Measurements from ENCODE around the gene CCP110.
"Not testable (repeated sequence)": the region's sequence is repeated elsewhere in the genome, so short reads cannot be mapped to it uniquely, and the experiment has no call there.

The CCP110 gene

DNA sequence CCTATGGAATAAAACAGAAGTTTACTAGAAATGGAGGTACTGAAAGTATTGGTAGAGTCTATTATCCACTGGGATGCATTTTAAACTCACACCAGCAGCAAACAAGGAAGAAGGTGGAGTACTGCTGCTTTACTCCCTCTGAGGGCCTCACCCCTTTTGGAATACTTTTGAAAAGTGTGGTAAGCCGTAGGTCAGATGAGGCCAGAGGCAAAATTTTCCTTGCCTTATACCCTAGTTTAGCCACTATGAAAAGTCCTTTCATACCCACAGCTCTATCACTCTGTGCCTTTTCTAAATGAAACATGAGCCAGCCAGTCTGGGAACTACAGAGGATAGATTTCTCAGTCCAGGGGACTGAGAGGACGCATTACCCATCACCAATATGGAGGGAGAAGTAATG lies 15.9 kb upstream of the CCP110 start:
- no peak for ATAC-seq

GRCh38 chr16:19512297-19512696 lies 11.4 kb upstream of the CCP110 start:
- ATAC-seq = no peak
- DNase-seq = no peak

More for the DNA sequence above, 15.9 kb upstream of the CCP110 start:
- no peak for DNase-seq

GRCh38 chr16:19513377-19514053 lies 10.2 kb upstream of the CCP110 start:
- no peak for ATAC-seq

DNA sequence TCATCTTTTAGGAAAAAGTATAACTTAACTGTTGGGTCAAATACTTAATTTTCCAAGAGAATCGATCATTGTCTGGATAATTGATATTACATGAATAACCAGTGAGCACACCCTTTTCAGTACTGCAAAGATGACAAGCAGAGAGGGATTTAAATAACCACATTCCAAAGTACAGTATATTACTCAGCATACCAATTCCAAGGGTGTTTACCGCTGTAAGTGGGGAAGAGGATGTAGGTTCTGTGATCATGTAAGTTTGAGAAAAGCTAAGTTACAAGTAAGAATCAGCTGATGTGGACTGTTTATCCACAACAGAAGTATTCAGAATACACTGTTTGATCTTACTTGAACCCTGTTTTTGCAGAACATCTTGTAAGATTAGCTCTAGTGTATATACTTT lies 8.0 kb upstream of the CCP110 start:
- DNase-seq = no peak
- ATAC-seq = no peak

More at GRCh38 chr16:19513377-19514053, 10.2 kb upstream of the CCP110 start:
- DNase-seq = no peak

DNA sequence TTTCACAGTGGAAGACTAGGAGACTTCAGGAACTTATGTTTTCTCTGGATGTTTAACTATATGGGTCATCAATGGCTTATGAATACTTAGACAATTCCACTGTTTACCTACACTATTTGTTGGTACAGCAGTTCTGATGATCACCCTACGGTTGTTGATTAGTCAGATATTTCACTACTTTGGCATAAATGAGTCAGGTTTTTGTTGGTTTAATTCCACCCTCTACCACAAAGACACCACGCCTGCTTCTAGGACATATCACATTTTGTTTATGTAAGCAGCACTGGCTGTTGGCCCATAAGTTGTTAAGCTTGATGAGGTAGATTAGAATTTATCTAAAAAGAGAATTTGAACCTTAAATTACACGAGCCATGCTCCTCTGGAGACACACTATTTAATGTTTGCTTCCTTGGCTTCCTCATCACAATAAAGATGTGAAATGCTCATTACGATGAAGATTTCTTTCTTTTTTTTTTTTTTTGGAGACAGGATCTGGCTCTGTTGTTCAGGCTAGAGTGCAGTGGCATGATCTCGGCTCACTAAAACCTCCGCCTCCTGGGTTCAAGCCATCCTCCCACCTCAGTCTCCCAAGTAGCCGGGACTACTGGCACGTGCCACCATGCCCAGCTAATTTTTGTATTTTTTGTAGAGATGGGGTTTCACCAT lies 6.2 kb upstream of the CCP110 start:
- ATAC-seq (no peak), DNase-seq (no peak)

- DNase-seq (no peak), ATAC-seq (no peak)
Observed at GRCh38 chr16:19518388-19518787, 5.4 kb upstream of the CCP110 start.

DNA sequence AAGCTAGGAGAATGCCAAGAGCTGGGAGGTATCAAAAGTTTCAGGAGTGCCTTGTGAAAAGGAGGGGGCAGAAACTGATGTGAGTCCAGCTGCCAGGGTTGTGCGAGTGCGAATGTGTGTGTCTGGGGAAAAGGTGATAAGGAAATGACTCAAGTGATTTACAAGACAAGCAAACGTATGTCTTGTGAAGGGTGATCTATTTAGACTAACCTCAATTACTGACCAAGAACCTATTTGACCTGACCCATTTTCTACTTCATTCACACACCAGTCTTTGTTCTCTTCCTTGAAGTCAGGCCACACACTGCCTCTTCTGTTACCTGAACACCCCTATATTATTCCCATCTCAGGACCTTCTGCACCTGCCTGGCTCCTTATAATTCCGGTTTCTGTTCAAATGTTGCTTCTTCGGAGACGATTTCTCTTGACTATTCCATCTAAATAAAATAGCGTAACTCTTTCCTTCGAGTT lies 2.8 kb upstream of the CCP110 start:
- ATAC-seq (no peak), DNase-seq (peak; percentile 15)

GRCh38 chr16:19521471-19522396 lies 2.0 kb upstream of the CCP110 start, which contains the start of gene GDE1:
GDE1 (minus strand) TSS chr16:19522098; CDS start chr16:19521964, 134 bp downstream.
- DNase-seq (peak; percentile 96), ATAC-seq (peak; percentile 87)

DNA sequence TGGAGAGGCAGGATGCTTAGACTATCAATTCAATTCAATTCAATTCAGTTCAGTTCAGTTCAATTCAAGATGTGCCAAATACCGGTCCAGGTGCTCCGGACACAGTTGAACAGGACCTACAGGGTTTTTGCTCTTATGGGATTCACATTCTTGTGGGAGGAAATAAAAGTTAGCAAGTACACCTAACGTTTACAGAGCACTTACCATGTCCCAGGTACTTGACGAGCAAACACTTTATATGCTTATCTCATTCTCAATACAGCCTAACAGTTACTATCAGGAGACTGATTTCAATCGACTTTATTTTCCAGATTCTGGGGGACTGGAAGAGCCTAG lies 1.4 kb upstream of the CCP110 start:
- DNase-seq = no peak
- ATAC-seq = no peak

- no peak for DNase-seq
- no peak for ATAC-seq
Observed at GRCh38 chr16:19522760-19523159, 982 bp upstream of the CCP110 start.

DNA sequence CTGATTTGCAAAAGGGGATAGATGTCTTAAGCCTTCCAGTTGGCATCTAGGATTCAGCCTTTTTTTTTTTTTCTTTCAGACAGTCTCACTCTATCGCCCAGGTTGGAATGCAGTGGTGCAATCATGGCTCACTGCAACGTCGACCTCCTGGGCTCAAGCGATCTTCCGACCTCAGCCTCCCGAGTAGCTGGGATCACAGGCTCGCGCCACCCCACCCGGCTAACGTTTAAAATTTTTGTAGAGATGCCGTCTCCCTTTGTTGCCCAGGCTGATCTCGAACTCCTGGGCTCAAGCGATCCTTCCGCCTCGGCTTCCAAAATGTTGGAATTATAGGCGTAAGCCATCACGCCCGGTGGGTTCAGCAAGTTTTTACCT lies 571 bp upstream of the CCP110 start:
- no peak for DNase-seq
- ATAC-seq = no peak

DNA sequence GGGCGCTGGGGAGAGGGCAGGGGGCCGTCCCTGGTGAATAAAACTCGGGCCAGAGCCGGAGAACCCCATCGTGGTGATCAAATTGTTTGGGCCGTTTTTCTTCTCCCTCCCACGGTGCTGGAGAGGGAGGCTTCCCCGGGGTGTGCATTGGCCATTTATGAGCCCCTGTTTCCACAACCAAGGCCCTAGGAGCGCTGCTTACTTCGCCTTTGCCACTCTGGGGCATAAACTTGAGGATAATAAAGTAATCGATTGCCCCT lies 544 bp downstream of the CCP110 start:
- ATAC-seq = no peak
- DNase-seq = no peak

DNA sequence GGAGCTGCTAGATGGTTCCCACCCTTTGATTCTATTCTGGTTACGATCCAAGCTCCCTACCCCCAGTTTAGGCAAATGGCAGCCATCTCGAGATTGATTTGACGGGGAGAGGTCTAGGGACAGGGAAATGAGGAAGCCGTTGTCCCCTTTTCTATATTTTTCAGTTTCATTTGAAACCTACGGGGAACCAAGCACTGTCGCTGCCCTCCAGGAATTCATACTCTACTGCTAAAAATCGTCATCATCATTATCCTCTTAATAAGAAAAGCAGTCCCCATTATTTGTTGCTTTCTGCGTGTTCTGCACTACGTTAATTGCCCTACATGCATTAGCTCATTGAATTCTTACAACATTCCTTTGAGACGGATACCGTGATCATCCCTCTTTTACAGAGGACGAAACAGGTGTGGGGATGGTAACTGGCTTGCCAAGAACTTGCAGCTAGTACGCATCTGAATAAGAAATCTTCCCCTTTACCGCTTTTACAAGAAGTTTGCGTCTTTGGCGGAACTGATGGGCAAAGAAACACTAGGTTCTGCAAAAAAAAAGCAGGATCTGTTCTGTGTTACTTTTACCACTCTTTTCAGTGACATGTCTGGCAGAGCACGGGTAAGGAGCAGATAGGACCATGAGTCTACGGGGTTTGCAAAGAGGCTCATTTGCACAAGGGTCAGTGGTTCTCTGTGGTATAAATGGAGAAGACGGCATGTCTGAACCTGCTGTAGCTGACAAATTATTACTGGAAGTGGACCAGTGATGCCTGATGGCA lies 1.1 kb downstream of the CCP110 start:
- ATAC-seq (no peak), DNase-seq (no peak)

- ATAC-seq (no peak), DNase-seq (no peak)
Observed at GRCh38 chr16:19525385-19525723, 1.6 kb downstream of the CCP110 start.

DNA sequence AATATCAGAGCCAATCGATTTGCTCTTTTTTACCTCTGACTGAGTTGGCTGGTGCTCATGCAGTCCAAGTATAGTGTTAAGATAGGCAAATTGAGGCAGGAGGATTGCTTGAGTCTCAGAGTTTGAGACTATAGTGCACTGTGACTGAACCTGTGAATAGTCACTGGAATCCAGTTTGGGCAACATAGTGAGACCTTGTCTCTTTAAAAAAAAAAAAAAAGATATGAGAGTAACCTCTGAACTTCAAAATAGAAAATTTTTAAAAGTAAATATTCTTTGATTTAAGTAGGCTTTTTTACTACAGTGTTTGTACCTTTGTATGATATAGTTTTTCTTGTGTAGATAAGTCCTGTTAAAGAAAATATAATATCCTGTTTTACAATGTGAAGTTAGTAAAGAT lies 3.4 kb downstream of the CCP110 start:
- ATAC-seq (no peak), DNase-seq (no peak)

GRCh38 chr16:19528666-19529065 lies 4.9 kb downstream of the CCP110 start:
- no peak for DNase-seq
- ATAC-seq = no peak

DNA sequence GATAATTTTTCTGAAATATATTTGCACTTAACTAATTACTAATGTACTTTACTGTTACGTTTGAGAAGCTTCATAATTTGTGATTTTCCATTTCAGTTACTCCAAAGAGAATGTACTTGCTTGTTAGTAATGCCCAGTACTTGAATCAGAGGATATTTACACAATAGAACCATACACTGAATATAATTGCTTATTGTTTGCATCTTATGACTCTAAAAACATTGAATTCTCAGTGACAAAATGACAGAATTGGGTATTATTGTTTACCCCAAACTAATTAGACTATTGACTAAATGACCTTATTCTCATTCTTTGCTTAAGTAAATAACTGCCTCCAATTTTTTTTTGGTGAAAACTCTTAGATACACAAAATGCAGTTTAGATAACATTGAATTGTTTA lies 8.9 kb downstream of the CCP110 start:
- no peak for ATAC-seq

DNA sequence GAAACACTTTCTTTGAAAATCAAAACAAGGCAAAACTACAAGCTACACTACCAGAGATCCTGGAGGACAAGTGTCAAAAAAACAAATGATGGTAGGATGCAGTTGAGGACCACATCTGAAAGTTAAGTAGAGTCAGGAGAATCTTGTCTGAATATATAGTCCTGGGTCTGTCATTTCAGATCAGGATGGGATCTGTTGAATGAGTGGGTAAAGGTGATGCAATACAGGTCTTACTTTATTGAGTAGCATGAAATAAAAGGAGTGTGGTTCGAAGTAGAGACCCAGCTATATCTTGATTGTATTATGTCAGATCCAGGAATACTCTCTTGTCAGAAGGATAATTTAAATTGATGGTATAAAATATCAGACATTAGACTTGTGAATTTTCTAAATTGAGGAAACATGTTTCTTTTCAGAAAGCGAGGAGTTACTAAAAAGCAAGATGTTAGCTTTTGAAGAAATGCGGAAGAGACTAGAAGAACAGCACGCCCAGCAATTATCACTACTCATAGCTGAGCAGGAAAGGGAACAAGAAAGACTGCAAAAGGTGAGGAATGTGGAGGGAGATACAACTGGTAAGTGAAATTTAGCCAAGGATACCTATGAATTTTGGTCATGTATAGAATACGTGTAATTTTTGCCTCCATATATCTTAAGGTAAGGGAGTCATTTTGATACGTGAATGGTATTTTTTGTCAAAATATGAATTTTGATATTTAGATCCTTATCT lies 16.7 kb downstream of the CCP110 start:
- ATAC-seq = no peak

More for the DNA sequence above, 8.9 kb downstream of the CCP110 start:
- DNase-seq = no peak

DNA sequence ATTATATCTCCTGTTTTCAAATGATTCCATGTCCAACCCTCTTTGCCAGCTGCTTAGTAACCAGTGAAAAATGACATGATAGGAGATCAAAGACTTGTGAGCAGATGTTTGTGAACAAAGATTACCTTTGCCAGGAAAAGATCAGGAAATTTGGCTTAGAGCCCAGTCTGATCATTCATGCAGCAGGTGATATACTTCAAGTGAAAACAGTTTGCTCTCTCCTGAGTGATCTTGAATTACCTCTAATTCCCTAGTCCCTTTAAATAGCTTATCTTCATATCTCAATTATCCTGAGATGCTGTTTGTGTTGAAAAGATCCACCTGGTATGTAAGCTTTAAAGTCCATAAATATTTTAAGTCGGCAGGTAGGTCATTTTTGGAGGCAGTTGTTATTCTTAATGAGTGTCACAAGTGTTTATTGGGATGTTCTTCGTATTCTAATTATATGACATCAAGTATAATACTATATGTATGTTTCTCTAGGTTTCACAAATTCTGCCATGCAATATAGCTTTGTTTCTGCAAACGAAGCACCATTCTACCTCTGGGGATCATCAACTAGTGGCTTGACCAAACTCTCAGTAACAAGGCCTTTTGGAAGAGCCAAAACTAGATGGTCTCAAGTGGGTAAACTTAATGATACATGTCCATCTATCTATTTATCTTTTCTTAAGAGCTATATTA lies 18.5 kb downstream of the CCP110 start:
- DNase-seq (no peak), ATAC-seq (no peak)

More for the DNA sequence above, 16.7 kb downstream of the CCP110 start:
- DNase-seq = no peak

DNA sequence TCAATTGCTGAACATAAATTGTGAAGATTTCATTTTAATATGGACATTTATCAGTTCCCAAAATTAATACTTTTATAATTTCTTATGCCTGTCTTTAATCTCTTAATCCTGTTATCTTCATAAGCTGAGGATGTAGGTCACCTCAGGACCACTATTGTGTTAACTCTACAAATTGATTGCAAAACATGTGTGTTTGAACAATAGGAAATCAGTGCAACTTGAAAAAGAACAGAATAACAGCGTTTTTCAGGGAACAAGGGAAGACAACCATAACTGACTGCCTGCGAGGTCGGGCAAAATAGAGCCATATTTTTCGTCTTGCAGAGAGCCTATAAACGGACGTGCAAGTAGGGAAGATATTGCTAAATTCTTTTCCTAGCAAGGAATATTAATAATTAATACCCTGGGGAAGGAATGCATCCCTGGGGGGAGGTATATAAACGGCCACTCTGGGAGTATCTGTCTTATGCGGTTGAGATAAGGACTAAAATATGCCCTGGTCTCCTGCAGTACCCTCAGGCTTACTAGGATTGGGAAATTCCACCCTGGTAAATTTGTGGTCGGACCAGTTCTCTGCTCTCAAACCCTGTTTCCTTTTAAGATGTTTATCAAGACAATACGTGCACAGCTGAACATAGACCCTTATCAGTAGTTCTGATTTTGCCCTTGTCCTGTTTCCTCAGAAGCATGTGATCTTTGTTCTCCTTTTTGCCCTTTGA lies 19.7 kb downstream of the CCP110 start:
- not testable (repeated sequence) for ATAC-seq, DNase-seq

All from stimulated activated naive CD8-positive, alpha-beta T cell treated with anti-CD3 and anti-CD28 coated beads, Interleukin-15, Interleukin-2, amounts not matched to agents 100 U/mL and 50 U/mL, for 24 hours (primary cell).